ENCODE measurements around the gene KLHL22. TPM values are rescaled to one million over a fixed set of nuclear protein-coding genes. Genes with fewer than 3 reads are reported as not detected.

Gene KLHL22
- total and polyA plus RNA-seq, 2 of the 13 experiments (the other 11 are each of a cell fraction or from before 2014, with no cell fraction given) = 10.9 to 14.8 TPM

- peak; percentile 84 for TF ChIP-seq ZNF512B (CRISPR knock-in tag; IDR thresholded peaks at IDR 0.05; ENCODE audit: borderline replicate concordance)
- TF ChIP-seq HMGXB4 (CRISPR knock-in tag; IDR thresholded peaks at IDR 0.05; ENCODE audit: borderline replicate concordance in 1 of 2, low read depth in 1 of 2) = peak; percentile 96 to 99
- TF ChIP-seq SP1 (IDR thresholded peaks at IDR 0.05) = 0 out of 2 replicates have a peak, but pooled peaks have one; percentile 29
- no peak for TF ChIP-seq SP1 (CRISPR knock-in tag; IDR thresholded peaks at IDR 0.05)
- no peak for TF ChIP-seq ZNF232 (CRISPR knock-in tag; IDR thresholded peaks at IDR 0.05; ENCODE audit: borderline replicate concordance)
- no peak for TF ChIP-seq ZC3H4 (CRISPR knock-in tag; IDR thresholded peaks at IDR 0.05; ENCODE audit: borderline replicate concordance)
- TF ChIP-seq KLF16 (CRISPR knock-in tag; IDR thresholded peaks at IDR 0.05) = peak in 1 of 2 experiments; percentile 3; a peak in 1 of 4 replicates
- no peak; the same call in 1 of the 2 replicates for TF ChIP-seq ZNF709 (CRISPR knock-in tag; IDR thresholded peaks at IDR 0.05)
- no peak for TF ChIP-seq JUNB (CRISPR knock-in tag; IDR thresholded peaks at IDR 0.05; ENCODE audit: borderline replicate concordance)
- peak; percentile 42; the same call in 1 of the 2 replicates for TF ChIP-seq HDAC2 (CRISPR knock-in tag; IDR thresholded peaks at IDR 0.05)
- TF ChIP-seq ZSCAN22 (CRISPR knock-in tag; IDR thresholded peaks at IDR 0.05) = peak; percentile 41; the same call in 1 of the 2 replicates
- TF ChIP-seq JUN (CRISPR knock-in tag; IDR thresholded peaks at IDR 0.05) = peak; percentile 64; the same call in 1 of the 2 replicates
- 0 out of 2 replicates have a peak, but pooled peaks have one; percentile 15 for TF ChIP-seq ZNF639 (CRISPR knock-in tag; conservative IDR thresholded peaks at IDR 0.05)
- TF ChIP-seq HNRNPL (IDR thresholded peaks at IDR 0.05; ENCODE audit: low read depth, low read length) = no peak
- TF ChIP-seq MAX (IDR thresholded peaks at IDR 0.05) = peak; percentile 85
- TF ChIP-seq PCBP2 (optimal IDR thresholded peaks at IDR 0.05; ENCODE audit: low read depth, low read length, poor library complexity, severe bottlenecking) = peak; percentile 98
- peak; percentile 55 for TF ChIP-seq HNRNPLL (IDR thresholded peaks at IDR 0.05; ENCODE audit: low read depth, low read length, poor library complexity, severe bottlenecking)
- peak; percentile 56; the same call in 1 of the 2 replicates for TF ChIP-seq ZNF350 (CRISPR knock-in tag; IDR thresholded peaks at IDR 0.05; ENCODE audit: borderline replicate concordance, low read depth)
- peak; percentile 65; the same call in 1 of the 2 replicates for TF ChIP-seq ZNF501 (CRISPR knock-in tag; IDR thresholded peaks at IDR 0.05)
- peak; percentile 53 for TF ChIP-seq SALL1 (CRISPR knock-in tag; IDR thresholded peaks at IDR 0.05)
- peak; percentile 90; the same call in 1 of the 2 replicates for TF ChIP-seq MTA1 (CRISPR knock-in tag; IDR thresholded peaks at IDR 0.05; ENCODE audit: borderline replicate concordance)
- peak; percentile 59; the same call in 1 of the 2 replicates for TF ChIP-seq ZNF772 (CRISPR knock-in tag; IDR thresholded peaks at IDR 0.05)
These were observed 476 bp upstream of the KLHL22 start (continued) for GRCh38 chr22:20495861-20496681.

Measured in HepG2 (cell line).